GM23338 (cell line): ENCODE data around the gene GRID2. TPM values are rescaled to one million over a fixed set of nuclear protein-coding genes. Genes with fewer than 3 reads are reported as not detected.

Experiments
- ATAC-seq: fragments of 200-7000 bp; cut with Tn5 transposase; 3 replicates; pipeline ENCODE4 v1.9.1; 2020
- DNase-seq: peaks from one replicate; pipeline ENCODE4 v3.0.0-alpha.2; 2015; ENCODE audit warnings: low spot score
- H2AFZ ChIP-seq: fragments of 200-600 bp; sonication (generic); 2 replicates; pipeline ENCODE4 v1.8.0; 2016; ENCODE audit warnings: antibody characterized with exemption, mild to moderate bottlenecking, moderate library complexity
- H3F3A ChIP-seq: fragments of 200-600 bp; sonication (generic); replicated peaks from 2 replicates; pipeline ENCODE4 v1.8.0; 2017; ENCODE audit warnings: antibody characterized with exemption, mixed run types, low read depth
- H3K27ac ChIP-seq: fragments of 200-600 bp; sonication (generic); 2 replicates; pipeline ENCODE4 v1.6.1; 2016; ENCODE audit warnings: low read depth
- H3K27me3 ChIP-seq: fragments of 200-600 bp; sonication (generic); 2 replicates; pipeline ENCODE4 v1.8.0; 2016; ENCODE audit warnings: mild to moderate bottlenecking, mixed run types, moderate library complexity; ENCODE audit not compliant: insufficient read depth
- H3K36me3 ChIP-seq: fragments of 200-600 bp; sonication (generic); 2 replicates; pipeline ENCODE4 v1.8.0; 2016; ENCODE audit warnings: mild to moderate bottlenecking; ENCODE audit not compliant: insufficient read depth
- H3K4me1 ChIP-seq: fragments of 200-600 bp; sonication (generic); 2 replicates; pipeline ENCODE4 v1.8.0; 2016; ENCODE audit warnings: mild to moderate bottlenecking, moderate library complexity; ENCODE audit not compliant: insufficient read depth
- H3K4me2 ChIP-seq: fragments of 200-600 bp; sonication (generic); 2 replicates; pipeline ENCODE4 v1.7.1; 2017; ENCODE audit warnings: mixed run types
- H3K4me3 ChIP-seq: fragments of 200-600 bp; sonication (generic); 2 replicates; pipeline ENCODE4 v1.6.1; 2016; ENCODE audit warnings: mixed run types
- H3K79me2 ChIP-seq: fragments of 200-600 bp; sonication (generic); replicated peaks from 2 replicates; pipeline ENCODE4 v1.8.0; 2017; ENCODE audit warnings: mild to moderate bottlenecking; ENCODE audit not compliant: insufficient read depth
- H3K9me2 ChIP-seq: fragments of 200-600 bp; sonication (generic); 2 replicates; pipeline ENCODE4 v1.8.0; 2017; ENCODE audit not compliant: insufficient read depth
- H4K20me1 ChIP-seq: fragments of 200-600 bp; sonication (generic); replicated peaks from 2 replicates; pipeline ENCODE4 v1.8.0; 2017; ENCODE audit warnings: mild to moderate bottlenecking; ENCODE audit not compliant: insufficient read depth
- H3K27ac Mint-ChIP-seq: 2 replicates; pipeline ENCODE4 v1.8.0; 2020; ENCODE audit warnings: inconsistent platforms, mild to moderate bottlenecking, moderate library complexity, mixed read lengths
- H3K27me3 Mint-ChIP-seq: 3 replicates; pipeline ENCODE4 v1.8.0; 2022; ENCODE audit warnings: low read depth, mild to moderate bottlenecking, moderate library complexity, mixed read lengths, inconsistent platforms; ENCODE audit not compliant: insufficient read depth, poor library complexity
- H3K36me3 Mint-ChIP-seq: 3 replicates; pipeline ENCODE4 v1.8.0; 2021; ENCODE audit warnings: low read depth, mild to moderate bottlenecking, inconsistent platforms, moderate library complexity, mixed read lengths
- H3K4me1 Mint-ChIP-seq: 3 replicates; pipeline ENCODE4 v1.8.0; 2020; ENCODE audit warnings: mild to moderate bottlenecking, inconsistent platforms, mixed read lengths
- H3K4me3 Mint-ChIP-seq: 3 replicates; pipeline ENCODE4 v1.8.0; 2021; ENCODE audit warnings: moderate library complexity, mild to moderate bottlenecking, inconsistent platforms, mixed read lengths
- H3K9me3 Mint-ChIP-seq: 3 replicates; pipeline ENCODE4 v1.8.0; 2020; ENCODE audit warnings: moderate library complexity, mild to moderate bottlenecking, inconsistent platforms, mixed read lengths
- EZH2phosphoT487 ChIP-seq: fragments of 200-600 bp; sonication (generic); IDR thresholded peaks from one replicate; pipeline ENCODE4 v1.8.1; 2018; ENCODE audit warnings: antibody characterized with exemption; ENCODE audit not compliant: unreplicated experiment
- POLR2AphosphoS5 ChIP-seq: IDR thresholded peaks from 2 replicates; pipeline ENCODE4 v1.6.1; 2016; ENCODE audit warnings: antibody characterized with exemption, low read depth
- ZNF331 ChIP-seq: fragments of 250-450 bp; sonication (Bioruptor Pico); IDR thresholded peaks from 2 replicates; pipeline ENCODE4 v1.5.0; 2020; ENCODE audit warnings: low read depth, mild to moderate bottlenecking, moderate library complexity
- polyA plus RNA-seq: library from polyadenylated mRNA; unstranded; fragments of >200 nt; fragmentation: Nextera tagmentation; extraction: Ambion mirVana; gene quantifications from 2 replicates; pipeline ENCODE4 v1.2.1, GENCODE V29; 2016
- total RNA-seq: library from RNA; depleted of rRNA; stranded (reverse); fragments of >200 nt; shearing (Covaris generic); gene quantifications from 2 replicates; pipeline ENCODE4 v1.2.3, GENCODE V29; 2014
- TF ChIP-seq, protein P1 (sequence below): IDR thresholded peaks from one replicate; pipeline ENCODE4 v1.6.1; 2018; ENCODE audit warnings: antibody characterized with exemption; ENCODE audit not compliant: unreplicated experiment

Gene GRID2
- total and polyA plus RNA-seq, 2 experiments from 2014 or later: 19.9 to 65.4 TPM

GRCh38 chr4:93771640-93772411, 1468.1 kb downstream of the GRID2 start (continued):
- TF ChIP-seq, protein P1, sequence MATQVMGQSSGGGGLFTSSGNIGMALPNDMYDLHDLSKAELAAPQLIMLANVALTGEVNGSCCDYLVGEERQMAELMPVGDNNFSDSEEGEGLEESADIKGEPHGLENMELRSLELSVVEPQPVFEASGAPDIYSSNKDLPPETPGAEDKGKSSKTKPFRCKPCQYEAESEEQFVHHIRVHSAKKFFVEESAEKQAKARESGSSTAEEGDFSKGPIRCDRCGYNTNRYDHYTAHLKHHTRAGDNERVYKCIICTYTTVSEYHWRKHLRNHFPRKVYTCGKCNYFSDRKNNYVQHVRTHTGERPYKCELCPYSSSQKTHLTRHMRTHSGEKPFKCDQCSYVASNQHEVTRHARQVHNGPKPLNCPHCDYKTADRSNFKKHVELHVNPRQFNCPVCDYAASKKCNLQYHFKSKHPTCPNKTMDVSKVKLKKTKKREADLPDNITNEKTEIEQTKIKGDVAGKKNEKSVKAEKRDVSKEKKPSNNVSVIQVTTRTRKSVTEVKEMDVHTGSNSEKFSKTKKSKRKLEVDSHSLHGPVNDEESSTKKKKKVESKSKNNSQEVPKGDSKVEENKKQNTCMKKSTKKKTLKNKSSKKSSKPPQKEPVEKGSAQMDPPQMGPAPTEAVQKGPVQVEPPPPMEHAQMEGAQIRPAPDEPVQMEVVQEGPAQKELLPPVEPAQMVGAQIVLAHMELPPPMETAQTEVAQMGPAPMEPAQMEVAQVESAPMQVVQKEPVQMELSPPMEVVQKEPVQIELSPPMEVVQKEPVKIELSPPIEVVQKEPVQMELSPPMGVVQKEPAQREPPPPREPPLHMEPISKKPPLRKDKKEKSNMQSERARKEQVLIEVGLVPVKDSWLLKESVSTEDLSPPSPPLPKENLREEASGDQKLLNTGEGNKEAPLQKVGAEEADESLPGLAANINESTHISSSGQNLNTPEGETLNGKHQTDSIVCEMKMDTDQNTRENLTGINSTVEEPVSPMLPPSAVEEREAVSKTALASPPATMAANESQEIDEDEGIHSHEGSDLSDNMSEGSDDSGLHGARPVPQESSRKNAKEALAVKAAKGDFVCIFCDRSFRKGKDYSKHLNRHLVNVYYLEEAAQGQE: no peak

DNA sequence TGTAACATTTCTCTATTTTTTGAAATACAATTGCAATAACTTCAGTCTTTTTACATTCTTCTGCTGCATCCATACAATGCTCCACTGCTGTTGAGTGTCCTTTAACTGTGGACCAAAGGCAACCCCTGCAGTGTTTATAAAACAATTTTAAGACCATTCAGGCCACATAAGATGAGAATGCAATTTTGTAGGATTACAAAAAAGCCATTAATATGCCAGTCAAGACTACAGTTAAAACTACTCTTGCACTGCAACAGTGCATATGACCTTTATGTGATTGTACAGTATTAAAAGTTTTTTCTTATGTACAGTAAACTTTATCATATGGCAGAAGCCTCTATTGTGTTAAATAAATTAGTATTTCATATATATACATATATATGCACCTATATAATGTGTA, 1469.1 kb downstream of the GRID2 start:
- Histone ChIP-seq H4K20me1 (no peaks in the 10 kb centered on the region), H3K4me2 (no peak overlapping the region), H3K9me2 (no peaks in the 10 kb centered on the region), H3K4me3 (no peak overlapping the region), H3K36me3 (no peaks in the 10 kb centered on the region), H2AFZ (no peak overlapping the region), H3F3A (no peaks in the 10 kb centered on the region), H3K27me3 (no peaks in the 10 kb centered on the region), H3K79me2 (no peaks in the 10 kb centered on the region), H3K4me1 (peaks cover 3% of the 10 kb centered on the region; the same call in 1 of the 2 replicates), H3K27ac (no peak overlapping the region)
- Mint-ChIP-seq H3K27ac (no peak overlapping the region), H3K4me3 (no peak overlapping the region), H3K36me3 (no peaks in the 10 kb centered on the region; the same call in 2 of the 3 replicates), H3K9me3 (no peaks in the 10 kb centered on the region), H3K4me1 (peaks cover 3% of the 10 kb centered on the region; the same call in 1 of the 3 replicates), H3K27me3 (no peaks in the 10 kb centered on the region)
- DNase-seq: no peak
- TF ChIP-seq POLR2AphosphoS5: no peak
- ATAC-seq: no peak

- no peak for TF ChIP-seq ZNF331 (CRISPR knock-in tag)
- TF ChIP-seq EZH2phosphoT487: no peak
- H3K9me3 Mint-ChIP-seq: no peaks in the 10 kb centered on the region
- no peak overlapping the region for H3K4me3 Mint-ChIP-seq
- no peak overlapping the region for H3K27ac Mint-ChIP-seq
- Histone ChIP-seq H3F3A (no peaks in the 10 kb centered on the region), H2AFZ (no peak overlapping the region), H3K27ac (no peak overlapping the region), H3K4me3 (no peak overlapping the region), H4K20me1 (no peaks in the 10 kb centered on the region), H3K4me2 (no peak overlapping the region), H3K27me3 (no peaks in the 10 kb centered on the region), H3K9me2 (no peaks in the 10 kb centered on the region), H3K4me1 (peaks cover 17% of the 10 kb centered on the region), H3K79me2 (no peaks in the 10 kb centered on the region), H3K36me3 (no peaks in the 10 kb centered on the region)
- peaks cover 16% of the 10 kb centered on the region for H3K4me1 Mint-ChIP-seq
- ATAC-seq: no peak
- H3K36me3 Mint-ChIP-seq: no peaks in the 10 kb centered on the region
- H3K27me3 Mint-ChIP-seq: peaks cover 2% of the 10 kb centered on the region
- no peak for DNase-seq
Observed at GRCh38 chr4:93775551-93775950, 1471.8 kb downstream of the GRID2 start.
